HG03558 (cell line): Measurements from ENCODE around the gene LINS1.

ENCODE experiments used
- ATAC-seq: cut with Tn5 transposase; IDR thresholded peaks from one replicate; pipeline ENCODE4 v1.9.1; 2021; ENCODE audit warnings: moderate number of reproducible peaks; ENCODE audit not compliant: unreplicated experiment; ENCODE audit errors: extremely low read depth

The LINS1 gene, protein sequence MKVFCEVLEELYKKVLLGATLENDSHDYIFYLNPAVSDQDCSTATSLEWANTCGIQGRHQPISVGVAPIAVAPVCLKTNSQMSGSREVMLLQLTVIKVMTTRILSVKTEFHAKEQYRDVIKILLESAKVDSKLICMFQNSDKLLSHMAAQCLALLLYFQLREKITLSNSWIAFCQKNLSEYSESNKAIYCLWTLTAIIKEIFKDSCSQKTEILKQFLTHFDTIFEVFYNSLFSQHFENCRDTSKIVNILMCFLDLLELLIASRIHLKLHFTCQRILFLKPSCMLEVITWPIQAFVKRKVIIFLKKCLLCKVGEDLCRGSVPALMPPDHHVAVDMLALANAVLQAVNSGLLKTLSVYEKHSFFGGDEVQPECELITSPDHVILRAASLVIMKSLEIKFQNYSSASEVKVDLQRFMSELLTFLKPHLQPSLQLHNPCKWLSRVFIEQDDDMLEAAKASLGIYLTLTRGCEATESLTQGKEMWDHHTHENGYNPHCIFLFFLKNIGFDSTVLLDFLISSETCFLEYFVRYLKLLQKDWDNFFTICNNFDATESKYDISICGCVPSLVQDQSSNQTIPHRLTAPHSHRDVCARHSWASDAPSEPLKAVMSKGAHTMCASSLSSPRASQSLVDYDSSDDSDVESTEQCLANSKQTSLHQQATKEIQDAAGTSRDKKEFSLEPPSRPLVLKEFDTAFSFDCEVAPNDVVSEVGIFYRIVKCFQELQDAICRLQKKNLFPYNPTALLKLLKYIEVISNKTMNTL

DNA sequence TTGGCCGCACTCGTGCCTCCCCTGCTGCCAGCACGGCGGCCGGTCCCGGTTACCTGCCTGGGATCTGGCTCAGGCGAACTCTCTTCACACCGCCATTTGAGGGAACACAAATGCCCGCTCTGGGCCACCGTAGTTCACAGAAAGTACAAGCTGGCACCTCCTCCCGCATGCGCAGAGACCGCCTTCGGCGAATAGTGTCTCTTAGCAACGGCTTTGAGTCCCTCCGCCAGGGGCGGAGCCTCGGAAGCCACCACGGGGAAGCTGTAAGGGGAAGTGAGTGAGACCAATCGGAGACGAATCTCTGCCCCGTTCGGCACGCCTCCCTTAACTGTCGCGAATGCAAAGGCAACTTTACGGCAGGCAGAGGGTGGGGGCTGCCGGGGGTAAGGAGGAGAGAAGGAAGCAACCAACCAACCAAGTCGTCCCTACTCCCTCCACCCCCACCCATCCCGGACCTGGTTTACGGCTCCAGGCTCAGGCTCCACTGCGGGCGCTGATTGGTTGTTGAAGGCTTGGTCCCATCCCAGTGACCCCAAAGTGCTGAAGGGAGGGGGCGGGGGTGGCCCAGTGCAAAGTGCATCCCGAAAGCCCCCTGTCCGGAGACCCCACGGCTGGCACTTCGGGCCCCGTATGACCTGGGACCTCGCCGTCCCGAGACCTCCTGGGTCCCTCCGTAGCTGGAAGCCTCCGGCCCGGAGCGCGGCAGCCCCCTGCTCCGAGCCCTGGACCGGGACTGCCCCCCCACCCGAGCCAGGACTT, at the start of gene LINS1, which contains the start of gene ASB7:
Gene LINS1 (minus strand): TSS at position 121 of the 759 bp plus-strand sequence. CDS start 21,342 bp downstream, outside the sequence.
Gene ASB7 (plus strand): TSS at position 526 of the 759 bp plus-strand sequence. CDS start 9,628 bp downstream, outside the sequence.
- ATAC-seq, result peak; percentile 92

DNA sequence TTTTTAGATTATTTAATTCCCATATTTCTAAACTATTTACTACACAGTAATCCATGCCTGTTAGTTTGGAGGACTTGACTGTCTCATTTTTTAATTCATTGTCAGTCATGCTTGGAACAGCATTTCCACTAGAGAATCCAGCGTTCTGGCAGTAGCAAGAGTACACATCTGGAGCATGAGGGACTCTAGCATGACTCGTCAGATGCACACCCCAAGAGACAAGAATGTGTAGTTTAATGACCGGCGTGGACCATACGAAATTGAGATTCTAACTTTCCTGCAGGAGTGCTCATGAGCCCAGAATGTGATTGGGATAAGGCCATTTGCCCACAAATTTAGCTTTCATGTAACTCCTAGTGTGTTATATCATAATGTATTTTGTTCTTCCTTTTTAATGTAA, 49.3 kb upstream of the LINS1 start:
- ATAC-seq, result no peak

DNA sequence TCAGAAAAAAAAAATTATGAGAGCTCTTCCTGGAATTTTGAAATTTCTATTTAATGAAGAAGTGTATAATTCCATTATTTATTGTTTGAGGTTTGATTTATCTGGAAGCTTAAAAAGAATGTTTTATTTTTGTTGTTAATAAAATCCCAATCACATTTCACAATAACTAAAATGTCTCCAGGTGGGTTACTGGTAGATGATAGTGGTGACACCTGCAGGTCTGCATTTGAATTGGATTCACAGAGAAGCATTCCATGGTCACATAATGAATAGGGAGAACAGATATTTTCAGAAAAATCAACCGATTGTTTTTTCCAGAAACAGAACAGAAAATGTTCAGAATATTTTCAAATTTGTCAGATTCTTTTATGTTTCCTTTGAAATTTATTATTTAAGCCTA, 48.7 kb upstream of the LINS1 start:
- no peak for ATAC-seq

DNA sequence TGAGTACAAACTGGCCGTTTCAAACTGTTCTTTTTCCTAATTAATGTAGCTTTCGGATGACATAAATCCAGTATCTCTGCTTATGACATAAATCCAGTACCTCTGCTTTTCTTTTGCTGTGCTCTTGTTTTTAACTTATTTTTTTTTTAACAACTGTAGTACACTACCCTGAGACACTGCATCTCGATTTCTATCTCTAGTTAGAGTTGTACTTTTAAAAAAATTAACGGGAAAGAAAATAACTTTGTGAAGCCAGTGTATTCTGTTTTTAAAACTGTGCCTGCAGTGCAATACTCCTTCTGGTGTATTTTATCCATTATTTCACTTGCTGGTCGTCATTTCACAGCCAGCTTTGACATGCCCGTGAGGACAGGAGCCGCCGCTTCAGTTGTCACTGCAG, 47.0 kb upstream of the LINS1 start:
- ATAC-seq, result no peak

DNA sequence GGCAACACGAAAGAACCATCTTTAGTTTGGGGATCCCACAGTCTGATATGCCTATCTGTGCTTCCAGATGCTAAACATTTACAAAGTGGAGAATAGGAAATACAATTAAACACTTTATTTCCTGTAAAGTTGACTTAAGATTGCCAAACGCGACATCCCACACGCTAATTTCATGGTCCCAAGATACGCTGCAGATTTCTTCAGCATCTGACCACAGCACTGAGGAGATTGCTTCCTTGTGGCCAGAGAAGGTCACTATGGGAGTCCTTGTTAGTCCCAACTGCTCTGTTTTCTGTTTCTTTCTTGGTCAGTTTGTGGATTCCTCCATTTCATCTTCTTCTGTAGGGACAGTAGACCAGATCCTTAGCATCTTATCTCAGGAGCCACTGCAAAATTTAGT, 43.7 kb upstream of the LINS1 start:
- ATAC-seq, result no peak

DNA sequence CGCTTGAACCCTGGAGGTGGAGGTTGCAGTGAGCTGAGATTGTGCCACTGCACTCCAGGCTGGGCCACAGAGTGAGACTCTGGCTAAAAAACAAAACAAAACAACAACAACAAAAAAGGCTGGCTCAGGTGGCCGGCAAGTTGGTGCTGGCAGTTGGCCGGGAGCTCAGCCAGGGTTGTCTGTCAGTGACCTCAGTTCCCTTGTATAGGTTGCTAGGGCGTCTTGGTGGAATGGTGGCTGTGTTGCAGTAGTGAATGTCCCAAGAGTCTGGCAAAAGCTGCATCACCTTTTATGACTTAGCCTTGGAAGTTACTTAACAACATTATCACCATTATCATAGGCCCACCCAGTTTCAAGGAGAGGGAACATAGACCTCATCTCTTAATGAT, 41.0 kb upstream of the LINS1 start:
- no peak for ATAC-seq

DNA sequence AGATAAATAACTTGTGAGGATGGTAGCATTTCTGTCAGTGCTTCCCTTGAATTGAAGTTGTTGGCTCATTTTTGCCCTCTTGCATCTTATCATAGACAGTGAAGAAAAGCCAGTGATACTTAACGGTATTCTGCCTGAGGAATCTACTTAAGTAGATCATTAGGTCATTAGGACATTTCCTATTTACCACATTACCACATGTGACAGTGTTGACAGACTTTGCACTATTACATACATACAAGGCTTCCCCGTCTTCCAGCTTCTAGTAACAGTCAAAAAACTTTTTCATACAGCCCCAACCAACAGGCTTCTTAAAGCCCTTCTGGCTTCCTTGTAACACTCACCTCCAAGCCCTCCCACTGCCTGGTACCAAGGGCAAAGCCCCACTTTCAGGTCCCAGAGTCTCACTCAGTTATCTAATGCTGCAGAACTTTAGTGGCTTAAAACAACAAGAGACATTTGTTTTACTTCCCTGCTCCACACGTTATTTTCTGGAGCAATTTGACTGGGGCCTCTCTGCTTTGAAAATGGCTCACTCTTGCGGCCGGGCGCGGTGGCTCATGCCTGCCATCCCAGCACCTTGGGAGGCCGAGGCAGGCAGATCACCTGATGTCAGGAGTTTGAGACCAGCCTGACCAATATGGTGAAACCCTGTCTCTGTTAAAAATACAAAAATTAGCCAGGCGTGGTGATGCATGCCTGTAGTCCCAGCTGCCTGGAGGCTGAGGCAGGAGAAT, 40.4 kb upstream of the LINS1 start:
- no peak for ATAC-seq

DNA sequence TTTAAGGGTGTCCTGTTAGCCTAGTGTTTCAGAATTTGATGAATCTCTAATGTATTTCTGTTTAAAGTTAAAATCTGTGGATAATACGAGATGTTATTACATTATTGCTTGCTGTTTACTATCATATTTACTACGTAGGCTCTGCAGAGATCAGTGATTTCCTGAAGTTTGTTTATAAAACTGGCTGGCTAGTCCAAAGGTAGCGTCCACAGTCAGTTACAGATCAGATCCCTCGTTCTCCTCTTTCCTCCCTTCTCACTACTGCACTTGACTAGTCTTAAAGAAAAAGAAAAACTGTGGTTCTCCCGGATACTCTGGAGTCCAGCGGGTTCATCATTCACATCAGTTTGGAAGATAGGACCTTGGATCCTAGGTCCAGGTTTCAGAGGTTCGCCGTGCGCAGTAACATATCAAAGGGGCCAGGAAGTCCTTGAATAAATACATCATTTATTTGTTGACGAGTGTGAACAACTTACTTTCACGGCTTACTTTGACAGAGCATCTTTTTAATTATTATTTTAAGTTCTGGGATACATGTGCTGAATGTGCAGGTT, 36.3 kb upstream of the LINS1 start:
- no peak for ATAC-seq

DNA sequence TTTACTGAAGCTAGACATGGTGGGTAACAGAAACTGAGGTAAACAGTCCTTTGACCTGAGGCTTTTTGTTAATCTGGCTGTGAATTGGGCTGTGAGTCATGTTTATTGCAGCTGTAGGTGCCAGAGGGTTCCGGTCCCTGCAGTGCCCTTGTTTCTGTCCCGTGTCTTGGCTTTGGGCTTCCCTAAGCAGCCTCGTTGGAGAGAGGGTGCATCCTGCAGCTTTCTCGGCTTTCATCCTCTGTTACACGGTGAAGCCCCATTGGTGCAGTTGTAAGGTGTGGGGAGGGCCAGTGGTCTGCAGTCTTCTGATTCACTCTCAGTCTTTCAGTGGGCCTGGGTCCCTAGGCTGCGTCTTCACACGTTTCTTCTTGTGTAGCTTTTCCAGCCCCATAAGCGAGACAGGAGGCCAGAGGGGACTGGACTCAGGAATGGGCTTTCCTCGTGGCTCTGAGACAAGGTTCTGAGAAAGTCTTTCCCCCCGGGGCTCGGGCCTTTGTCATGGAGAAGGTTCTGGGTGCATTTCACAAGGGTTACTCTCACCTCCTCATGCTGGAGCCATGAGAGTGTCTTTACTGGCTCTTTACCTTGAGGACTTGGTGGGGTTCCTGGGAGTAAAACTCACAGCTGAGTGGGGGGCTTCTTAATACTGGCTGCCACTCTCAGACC, 33.6 kb upstream of the LINS1 start:
- no peak for ATAC-seq

DNA sequence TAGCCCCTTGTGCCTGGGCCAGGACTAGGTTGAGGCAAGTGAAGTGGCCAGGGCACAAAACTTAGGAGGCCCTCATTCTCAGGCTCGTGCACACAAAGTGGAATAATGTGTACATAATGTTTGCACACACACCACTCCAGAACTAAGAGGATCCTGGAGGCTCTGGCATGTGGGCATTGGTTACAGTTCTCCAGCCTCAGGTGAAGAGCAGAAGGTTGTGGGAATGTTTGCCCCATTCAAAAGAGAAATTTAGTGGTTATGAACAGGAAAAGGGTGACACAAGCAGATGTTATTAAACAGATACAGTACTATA, 31.7 kb upstream of the LINS1 start:
- ATAC-seq, result no peak

DNA sequence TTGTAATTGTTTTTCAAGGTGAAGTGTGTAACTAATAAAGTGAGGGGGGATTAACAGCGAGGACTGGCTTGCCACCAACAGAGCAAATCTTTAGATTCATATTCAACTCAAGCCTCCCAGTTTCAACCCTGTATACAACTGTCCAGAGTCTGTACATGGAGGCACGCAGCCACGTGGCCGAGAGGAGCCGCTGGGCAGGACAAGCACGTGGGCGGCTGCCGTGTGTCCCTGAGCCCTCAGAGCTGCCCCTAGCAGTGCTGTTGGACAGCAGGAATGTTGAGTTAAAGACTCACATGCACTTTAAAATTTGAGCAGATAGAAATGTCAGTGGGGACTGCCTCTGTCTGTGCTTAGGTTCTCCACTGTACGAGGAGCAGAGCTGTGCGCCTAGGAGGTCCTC, 29.8 kb upstream of the LINS1 start:
- ATAC-seq, result no peak

DNA sequence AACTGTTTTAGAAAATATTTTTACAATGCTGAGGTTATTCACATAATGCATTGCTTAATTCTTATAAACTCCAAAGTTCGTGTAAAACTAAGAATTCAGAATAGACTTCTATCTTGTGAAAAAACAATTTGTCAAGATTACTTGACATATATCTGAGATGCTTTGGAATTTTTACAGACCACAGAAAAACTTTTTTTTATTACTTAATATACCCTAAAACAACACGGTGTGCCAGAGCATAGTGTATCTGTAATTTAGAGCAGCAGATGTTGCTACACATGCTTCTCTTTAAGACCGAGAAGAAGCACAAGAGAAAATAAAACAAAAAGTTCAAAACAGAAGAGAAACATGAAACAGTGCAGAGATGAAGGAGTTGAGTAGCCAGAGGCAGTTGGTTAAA, 26.8 kb upstream of the LINS1 start:
- no peak for ATAC-seq

DNA sequence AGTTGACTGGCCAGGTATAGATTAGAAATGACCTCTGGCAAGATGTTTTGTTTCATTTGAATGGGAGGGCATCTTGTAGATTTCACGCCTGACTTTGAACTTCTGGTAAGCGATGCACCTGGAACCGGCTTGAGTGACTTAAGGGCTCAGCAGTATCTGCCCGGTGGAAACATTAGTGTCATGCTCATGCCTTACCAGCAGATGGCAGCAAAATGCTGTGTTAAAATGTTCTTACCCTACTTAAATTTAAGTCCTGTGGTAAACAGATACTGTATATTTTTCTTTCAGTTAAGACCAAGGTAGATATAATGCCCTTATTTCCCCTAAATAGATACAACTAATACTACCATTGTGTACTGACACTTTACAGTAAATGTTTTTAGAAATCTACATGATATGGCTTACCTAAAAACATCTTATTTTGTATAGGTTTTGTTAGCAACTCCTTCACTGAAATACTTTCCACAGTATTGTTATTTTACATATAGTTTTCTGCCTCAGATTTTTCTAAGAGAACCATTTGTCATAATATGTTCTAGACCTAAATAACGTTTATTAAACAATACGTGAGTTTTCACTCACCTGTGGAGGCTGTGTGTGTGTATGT, 25.9 kb upstream of the LINS1 start:
- ATAC-seq, result peak; percentile 58

DNA sequence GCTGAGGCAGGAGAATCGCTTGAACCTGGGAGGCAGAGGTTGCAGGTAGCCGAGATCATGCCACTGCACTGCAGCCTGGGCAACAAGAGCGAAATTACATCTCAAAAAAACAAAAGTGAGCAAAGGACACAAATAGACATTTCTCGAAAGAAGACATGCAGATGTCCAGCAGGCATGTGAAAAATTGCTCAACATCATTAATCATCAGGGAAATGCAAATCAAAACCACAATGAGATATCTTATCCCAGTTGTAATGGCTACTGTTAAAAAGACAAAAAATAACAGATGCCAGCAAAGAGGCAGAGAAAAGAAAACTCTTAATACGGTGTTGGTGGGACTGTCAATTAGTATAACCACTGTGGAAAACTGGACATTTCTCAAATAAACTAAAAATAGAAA, 21.3 kb upstream of the LINS1 start:
- no peak for ATAC-seq

DNA sequence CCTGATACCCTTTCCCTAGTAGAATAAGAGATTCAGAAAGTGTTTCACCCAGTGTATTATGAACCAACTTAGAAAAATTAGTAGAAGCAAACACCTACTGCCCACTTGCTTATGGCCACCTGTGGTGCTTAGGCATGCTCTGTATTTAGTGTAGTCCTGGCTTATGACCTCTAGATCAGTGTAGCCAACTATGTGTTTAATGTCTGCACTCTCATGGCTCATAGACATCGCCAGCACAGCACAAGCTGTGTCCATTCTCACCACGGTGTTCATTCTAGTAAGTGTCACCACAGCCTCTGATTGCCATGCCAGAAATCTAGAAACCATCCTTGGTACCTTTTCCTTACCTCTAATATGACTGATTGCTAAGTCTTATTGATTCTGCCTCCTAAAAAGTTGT, 14.7 kb upstream of the LINS1 start:
- ATAC-seq, result no peak

DNA sequence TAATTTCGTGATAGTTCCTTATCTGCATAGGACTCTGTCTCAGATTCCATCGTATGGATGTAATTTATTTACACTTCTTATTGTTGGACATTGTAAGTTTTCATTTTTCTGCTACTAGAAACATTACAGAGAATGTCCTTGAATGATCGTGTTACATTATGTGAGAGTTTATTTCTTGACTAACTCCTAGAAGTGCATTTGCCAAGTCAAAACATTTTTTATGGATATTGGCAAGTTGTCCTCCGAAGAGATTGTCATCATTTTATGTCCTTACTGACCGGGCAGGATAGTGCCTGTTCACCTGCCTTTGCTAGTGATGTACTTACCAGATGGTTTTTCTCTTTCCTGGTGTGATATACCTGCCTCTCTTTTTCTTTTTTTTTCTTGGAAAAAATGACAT, 13.8 kb upstream of the LINS1 start:
- no peak for ATAC-seq

DNA sequence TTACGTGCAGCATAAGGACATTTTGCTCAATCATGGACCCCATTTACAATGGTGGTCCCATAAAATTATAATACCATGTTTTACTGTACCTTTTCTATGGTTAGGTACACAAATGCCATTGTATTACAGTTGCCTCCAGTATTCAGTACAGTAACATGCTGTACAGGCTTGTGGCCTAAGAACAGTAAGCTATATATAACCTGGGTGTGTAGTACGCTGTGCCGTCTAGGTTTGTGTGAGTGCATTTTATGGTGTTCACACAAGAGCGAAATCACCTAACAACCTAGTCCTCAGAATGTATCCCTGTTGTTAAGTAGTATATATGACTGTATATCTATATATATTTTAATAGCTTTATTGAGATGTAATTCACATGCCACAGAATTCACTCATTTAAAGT, 12.9 kb upstream of the LINS1 start:
- no peak for ATAC-seq

DNA sequence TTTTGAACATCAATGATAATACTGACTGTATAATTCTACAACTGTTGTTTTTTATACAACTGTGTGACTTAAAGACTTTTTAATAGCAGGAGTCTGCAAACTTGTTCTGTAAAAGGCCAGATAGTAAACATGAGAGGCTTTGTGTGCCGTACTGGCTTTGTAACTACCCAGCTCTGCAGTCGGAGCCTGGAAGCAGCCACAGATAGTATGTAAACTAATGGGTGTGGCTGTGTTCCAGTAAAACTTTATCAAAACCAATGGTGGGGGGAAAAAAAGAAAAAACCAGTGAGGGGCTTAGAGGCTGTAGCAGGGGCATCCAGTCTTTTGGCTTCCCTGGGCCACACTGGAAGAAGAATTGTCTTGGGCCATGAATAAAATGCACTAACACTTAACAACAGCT, 12.4 kb upstream of the LINS1 start:
- ATAC-seq, result no peak

DNA sequence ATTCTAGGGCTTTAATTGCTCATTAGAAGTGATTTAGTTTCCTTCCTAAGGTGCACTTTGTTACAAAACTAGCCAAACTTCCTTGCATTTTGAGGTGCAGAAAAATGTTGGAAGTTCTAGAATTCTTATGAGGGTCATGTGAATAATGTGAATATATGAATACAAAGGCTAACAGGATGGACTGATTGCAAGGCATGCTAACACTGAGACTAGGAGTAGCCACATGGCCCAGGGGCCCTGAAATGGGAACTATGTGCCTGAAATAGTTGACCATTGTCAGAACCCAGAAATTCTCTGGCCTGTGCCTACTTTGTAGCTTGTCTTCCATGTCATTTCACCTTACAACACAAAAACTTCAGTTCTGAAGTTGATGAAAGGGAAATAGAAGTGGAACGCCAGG, 11.2 kb upstream of the LINS1 start:
- no peak for ATAC-seq
